NB4 (cell line): ENCODE measurements around the gene ABCB9.

Experiments used
- CTCF ChIP-seq: IDR thresholded peaks from one replicate; pipeline ENCODE4 v1.5.1; 2012; ENCODE audit warnings: low read depth, low read length
- MYC ChIP-seq: IDR thresholded peaks from 2 replicates; pipeline ENCODE4 v1.6.1; 2011; ENCODE audit warnings: low read depth, low read length
- POLR2A ChIP-seq: IDR thresholded peaks from 2 replicates; pipeline ENCODE4 v1.6.1; 2011; ENCODE audit warnings: mild to moderate bottlenecking; ENCODE audit not compliant: insufficient read length; ENCODE audit errors: extremely low read depth

GRCh38 chr12:122880668-122881067, 85.6 kb downstream of the ABCB9 start:
- TF ChIP-seq CTCF (peak; percentile 60), MYC (no peak), POLR2A (no peak)
